H1 (cell line): ENCODE measurements around the gene MAPK9.
A peak's percentile ranks its signal among the peaks of the same experiment; 100 is the strongest.

Source experiments
- CTCF ChIP-seq, 3 experiments: IDR thresholded peaks; 1 replicate in 2 of 3; 2 replicates in 1 of 3; pipeline versions ENCODE4 v1.5.1 to v1.6.1; 2011; ENCODE audit warnings: low read length in 3 of 3, mild to moderate bottlenecking in 3 of 3, inconsistent platforms in 2 of 3, low read depth in 1 of 3, moderate library complexity in 1 of 3; ENCODE audit not compliant: insufficient read depth in 1 of 3; ENCODE audit errors: control extremely low read depth in 1 of 3
- EZH2 ChIP-seq: fragments of 200-600 bp; sonication (generic); IDR thresholded peaks from 2 replicates; pipeline ENCODE4 v1.7.1; 2012; ENCODE audit warnings: low read depth, mild to moderate bottlenecking, moderate library complexity, low read length, inconsistent platforms; ENCODE audit not compliant: severe bottlenecking
- POLR2A ChIP-seq, 2 experiments: IDR thresholded peaks; 1 replicate in 1 of 2; 2 replicates in 1 of 2; pipeline ENCODE4 v1.6.1; 2011; ENCODE audit warnings: low read depth in 2 of 2, low read length in 2 of 2, mild to moderate bottlenecking in 2 of 2; ENCODE audit errors: control extremely low read depth in 1 of 2
- RNF2 ChIP-seq: fragments of 200-900, 300-1000 bp; sonication (generic); IDR thresholded peaks from 2 replicates; pipeline ENCODE4 v1.7.1; 2016; ENCODE audit warnings: borderline replicate concordance, low read depth, mild to moderate bottlenecking, antibody characterized with exemption, low read length; ENCODE audit not compliant: poor library complexity, severe bottlenecking; ENCODE audit errors: missing control alignments
- ZNF274 ChIP-seq: IDR thresholded peaks from 2 replicates; pipeline ENCODE4 v1.7.0; 2012; ENCODE audit warnings: low read length, borderline replicate concordance; ENCODE audit errors: extremely low read depth
- TF ChIP-seq, protein P1 (sequence below): IDR thresholded peaks from 2 replicates; pipeline ENCODE4 v1.6.1; 2011; ENCODE audit warnings: low read depth, mild to moderate bottlenecking, low read length; ENCODE audit not compliant: insufficient read depth

DNA sequence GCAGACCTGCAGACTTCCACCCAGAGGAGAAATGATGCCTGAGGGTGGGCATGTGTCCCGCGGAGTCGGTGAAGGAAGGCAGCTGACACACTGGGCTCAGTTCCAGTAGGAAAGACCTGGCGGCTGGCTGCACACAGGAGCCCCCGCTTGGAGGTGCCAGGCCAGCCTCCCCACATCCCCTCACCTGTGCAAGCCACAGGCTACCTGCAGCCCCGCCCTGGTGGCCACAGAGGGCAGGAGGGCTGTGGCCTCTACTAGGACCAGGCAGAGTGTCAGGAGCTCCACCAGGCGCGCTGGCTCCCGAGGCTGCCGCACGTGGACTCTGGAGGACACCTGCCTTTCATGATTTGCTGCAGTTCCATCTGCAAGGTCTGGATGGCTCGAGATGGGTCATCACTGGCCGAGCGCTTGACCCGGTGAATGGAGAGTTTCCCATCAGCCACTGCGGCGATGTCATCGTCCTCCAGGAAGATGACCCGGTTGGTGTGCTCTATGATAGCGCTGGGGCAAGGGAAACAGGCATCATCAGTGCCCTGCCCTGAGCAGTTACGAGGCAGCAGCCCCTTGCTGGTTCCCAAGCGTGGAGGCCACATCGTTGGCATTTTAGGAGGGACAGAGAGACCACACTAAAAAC, 26.7 kb upstream of the MAPK9 start:
- no peak for TF ChIP-seq RNF2
- TF ChIP-seq EZH2, result no peak
- TF ChIP-seq, protein P1, sequence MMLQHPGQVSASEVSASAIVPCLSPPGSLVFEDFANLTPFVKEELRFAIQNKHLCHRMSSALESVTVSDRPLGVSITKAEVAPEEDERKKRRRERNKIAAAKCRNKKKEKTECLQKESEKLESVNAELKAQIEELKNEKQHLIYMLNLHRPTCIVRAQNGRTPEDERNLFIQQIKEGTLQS, result no peak
- TF ChIP-seq CTCF (IDR thresholded peaks at IDR 0.05; ENCODE audit: control extremely low read depth in 1 of 3, insufficient read depth in 1 of 3, low read depth in 1 of 3, low read length in 3 of 3), result peak in 2 of 3 experiments; percentile 32 to 34; a peak in 3 of 4 replicates
- no peak for TF ChIP-seq ZNF274
- no peak for TF ChIP-seq POLR2A (IDR thresholded peaks at IDR 0.05; ENCODE audit: control extremely low read depth in 1 of 2, low read depth in 2 of 2, low read length in 2 of 2)
